ENCODE results near the gene SV2C. TPM values are rescaled to one million over a fixed set of nuclear protein-coding genes. Genes with fewer than 3 reads are reported as not detected.
"Not testable (repeated sequence)": the region's sequence is repeated elsewhere in the genome, so short reads cannot be mapped to it uniquely, and the experiment has no call there.

SV2C gene
- total RNA-seq, 4 donors from 2014 or later = 0.87 to 1.7 (median 1.4) TPM

- Histone ChIP-seq H3K4me3 (no peak overlapping the region), H3K36me3 (no peaks in the 10 kb centered on the region), H3K27ac (peak overlapping the region in 2 of 4 donors; percentile 42 to 61), H3K4me1 (no peaks in the 10 kb centered on the region), H3K9me3 (no peaks in the 10 kb centered on the region), H3K27me3 (no peaks in the 10 kb centered on the region)
- TF ChIP-seq CTCF (IDR thresholded peaks at IDR 0.05) (no peak), EP300 (IDR thresholded peaks at IDR 0.05) (peak; percentile 34 to 70), POLR2A (IDR thresholded peaks at IDR 0.05) (no peak)
- DNase-seq (ENCODE audit: low spot score in 2 of 2) = peak in 1 of 2 donors; percentile 18
- 80 to 86% methylated on average over 2 of the region's 2 CpGs for WGBS, 2 donors
Observed at GRCh38 chr5:76292620-76293322, 209.6 kb downstream of the SV2C start.

GRCh38 chr5:76294573-76294972 lies 211.4 kb downstream of the SV2C start:
- TF ChIP-seq EP300 (IDR thresholded peaks at IDR 0.05) = peak; percentile 30 to 31
- no peak for TF ChIP-seq POLR2A (IDR thresholded peaks at IDR 0.05)
- no peak for TF ChIP-seq CTCF (IDR thresholded peaks at IDR 0.05)
- no peak for DNase-seq (ENCODE audit: low spot score in 2 of 2)
- peak overlapping the region in 1 of 4 donors; percentile 31 for H3K27ac ChIP-seq
- H3K36me3 ChIP-seq = no peaks in the 10 kb centered on the region
- H3K9me3 ChIP-seq = no peaks in the 10 kb centered on the region
- no peak overlapping the region for H3K4me3 ChIP-seq
- no peaks in the 10 kb centered on the region for H3K4me1 ChIP-seq
- WGBS, 2 donors = 57 to 68% methylated on average over 4 of the region's 4 CpGs
- no peaks in the 10 kb centered on the region for H3K27me3 ChIP-seq

- WGBS, 2 donors = 84% methylated on average over 1 of the region's 1 CpG
- H3K27me3 ChIP-seq = no peaks in the 10 kb centered on the region
- TF ChIP-seq EP300 (IDR thresholded peaks at IDR 0.05) = no peak
- TF ChIP-seq POLR2A (IDR thresholded peaks at IDR 0.05) = no peak
- no peak for TF ChIP-seq CTCF (IDR thresholded peaks at IDR 0.05)
Observed at GRCh38 chr5:76298852-76299251, 215.7 kb downstream of the SV2C start.

GRCh38 chr5:76299592-76299991 lies 216.4 kb downstream of the SV2C start:
- no peaks in the 10 kb centered on the region for H3K36me3 ChIP-seq
- no peak overlapping the region for H3K27ac ChIP-seq
- H3K9me3 ChIP-seq = no peaks in the 10 kb centered on the region
- WGBS, 2 donors = 81 to 90% methylated on average over 2 of the region's 2 CpGs
- DNase-seq (ENCODE audit: low spot score in 2 of 2) = no peak
- TF ChIP-seq EP300 (IDR thresholded peaks at IDR 0.05) (no peak), CTCF (IDR thresholded peaks at IDR 0.05) (no peak), POLR2A (IDR thresholded peaks at IDR 0.05) (no peak)
- no peak overlapping the region for H3K4me3 ChIP-seq
- no peaks in the 10 kb centered on the region for H3K4me1 ChIP-seq
- H3K27me3 ChIP-seq = no peaks in the 10 kb centered on the region

More at GRCh38 chr5:76298852-76299251, 215.7 kb downstream of the SV2C start:
- Histone ChIP-seq H3K9me3 (no peaks in the 10 kb centered on the region), H3K4me1 (no peaks in the 10 kb centered on the region), H3K36me3 (no peaks in the 10 kb centered on the region), H3K4me3 (no peak overlapping the region), H3K27ac (no peak overlapping the region)
- no peak for DNase-seq (ENCODE audit: low spot score in 2 of 2)

GRCh38 chr5:76301932-76302331 lies 218.7 kb downstream of the SV2C start:
- not testable (repeated sequence) for H3K27me3 ChIP-seq; H3K27ac ChIP-seq; H3K4me1 ChIP-seq; H3K4me3 ChIP-seq; DNase-seq (ENCODE audit: low spot score in 2 of 2); H3K36me3 ChIP-seq; H3K9me3 ChIP-seq
- WGBS, 2 donors = 32 to 40% methylated on average over 1 of the region's 1 CpG

GRCh38 chr5:76302661-76303060 lies 219.5 kb downstream of the SV2C start:
- H3K36me3 ChIP-seq; DNase-seq (ENCODE audit: low spot score in 2 of 2); H3K9me3 ChIP-seq; H3K27ac ChIP-seq; H3K4me3 ChIP-seq; H3K4me1 ChIP-seq; H3K27me3 ChIP-seq: not testable (repeated sequence)

Data from tibial nerve (tissue), 4 donors.